ENCODE measurements around the gene AP1M1.

Gene AP1M1

DNA sequence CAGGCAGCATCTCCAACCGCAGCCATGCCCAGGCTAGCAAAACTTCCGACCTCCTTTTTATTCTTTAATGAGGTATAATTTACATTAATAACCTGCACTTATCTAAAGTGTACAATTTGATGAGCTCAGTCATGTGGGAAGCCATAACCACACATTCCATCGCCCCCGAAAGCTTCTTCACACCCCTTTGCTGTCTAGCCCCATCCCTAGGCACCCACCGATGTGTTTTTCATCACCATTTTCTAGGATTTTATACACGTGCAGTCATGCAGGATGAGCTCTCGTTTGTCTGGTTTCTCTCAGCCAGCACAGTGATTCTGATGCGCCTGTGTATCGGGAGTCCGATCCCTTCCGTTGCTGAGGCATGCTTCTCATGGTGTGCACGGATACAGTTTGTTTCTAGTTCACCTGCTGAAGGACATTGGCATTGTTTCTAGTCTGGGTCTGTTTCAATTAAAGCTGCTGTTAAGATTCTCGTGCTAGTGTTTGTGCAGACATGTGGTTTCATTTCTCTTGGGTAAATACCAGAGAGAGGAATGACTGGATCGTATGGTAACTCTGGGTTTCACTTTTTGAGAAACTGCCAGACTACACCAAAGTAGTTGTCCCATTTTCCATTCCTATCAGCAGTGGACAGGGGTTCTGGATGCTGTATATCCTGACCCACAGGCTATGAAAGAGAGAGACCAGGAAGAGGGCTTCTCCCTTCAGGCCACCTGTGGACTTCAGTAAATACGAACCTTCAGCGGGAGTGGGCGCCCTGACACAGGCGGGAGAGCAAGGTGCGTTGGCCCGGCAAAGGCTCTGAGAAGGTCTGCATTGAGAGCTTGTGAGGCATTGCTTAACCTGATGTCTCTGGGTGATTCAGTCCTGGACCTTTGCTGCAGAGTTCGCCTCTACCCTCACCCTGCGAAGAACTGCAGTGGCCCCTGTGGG, 4.9 kb downstream of the AP1M1 start:
- no peak for TF ChIP-seq ISL1 (CRISPR knock-in tag; IDR thresholded peaks at IDR 0.05)
- no peak for TF ChIP-seq ZNF8 (CRISPR knock-in tag; IDR thresholded peaks at IDR 0.05)
- TF ChIP-seq PPARA (CRISPR knock-in tag; IDR thresholded peaks at IDR 0.05; ENCODE audit: borderline replicate concordance) = no peak
- no peak for TF ChIP-seq TCF4 (CRISPR knock-in tag; IDR thresholded peaks at IDR 0.05; ENCODE audit: borderline replicate concordance)
- TF ChIP-seq ZNF565 (CRISPR knock-in tag; conservative IDR thresholded peaks at IDR 0.05; ENCODE audit: low read depth) = no peak
- TF ChIP-seq CSRNP3 (CRISPR knock-in tag; IDR thresholded peaks at IDR 0.05) = no peak
- TF ChIP-seq POU6F1 (CRISPR knock-in tag; IDR thresholded peaks at IDR 0.05; ENCODE audit: borderline replicate concordance, low read depth) = no peak
- TF ChIP-seq TSHZ2 (CRISPR knock-in tag; IDR thresholded peaks at IDR 0.05) = no peak
- TF ChIP-seq CREB5 (CRISPR knock-in tag; IDR thresholded peaks at IDR 0.05; ENCODE audit: low read depth) = no peak
- no peak for TF ChIP-seq OSR1 (CRISPR knock-in tag; IDR thresholded peaks at IDR 0.05)
- no peak for TF ChIP-seq BACH2 (CRISPR knock-in tag; IDR thresholded peaks at IDR 0.05; ENCODE audit: borderline replicate concordance)
- TF ChIP-seq ZNF70 (CRISPR knock-in tag; IDR thresholded peaks at IDR 0.05) = no peak
- no peak for ATAC-seq

DNA sequence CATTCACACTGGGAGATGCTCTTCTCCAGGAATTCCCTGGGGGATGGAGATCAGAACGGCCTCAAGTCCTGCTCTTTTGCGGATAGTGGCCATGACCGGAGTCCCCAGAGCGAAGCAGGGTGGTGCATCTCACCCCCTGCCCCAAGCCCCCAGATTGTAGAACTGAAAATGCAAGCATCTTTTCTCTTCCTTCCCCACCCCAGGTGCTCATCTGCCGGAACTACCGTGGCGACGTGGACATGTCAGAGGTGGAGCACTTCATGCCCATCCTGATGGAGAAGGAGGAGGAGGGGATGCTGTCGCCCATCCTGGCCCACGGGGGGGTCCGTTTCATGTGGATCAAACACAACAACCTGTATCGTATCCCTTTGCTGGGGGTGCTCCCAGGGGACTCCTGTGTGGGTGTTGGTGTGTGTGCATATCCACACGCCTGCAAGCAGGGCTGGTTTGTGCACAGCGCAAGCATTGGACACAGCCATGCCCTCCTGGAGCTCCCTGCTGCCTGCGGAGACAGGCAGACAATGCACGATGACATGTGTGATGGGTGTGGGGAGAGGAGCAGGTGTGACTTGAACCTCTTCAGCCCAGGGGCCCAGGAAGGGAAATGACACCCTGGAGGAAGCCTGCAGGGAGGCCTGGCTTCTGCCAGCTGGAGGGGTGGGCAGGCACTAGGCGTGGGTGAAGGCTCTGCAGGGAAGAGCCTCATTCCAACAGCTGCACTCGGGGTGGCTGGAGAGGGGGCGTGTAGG, 5.7 kb downstream of the AP1M1 start:
- TF ChIP-seq OSR1 (CRISPR knock-in tag; IDR thresholded peaks at IDR 0.05) = no peak
- no peak for TF ChIP-seq ZNF8 (CRISPR knock-in tag; IDR thresholded peaks at IDR 0.05)
- no peak for TF ChIP-seq ISL1 (CRISPR knock-in tag; IDR thresholded peaks at IDR 0.05)
- TF ChIP-seq ZC3H10 (CRISPR knock-in tag; IDR thresholded peaks at IDR 0.05) = no peak
- TF ChIP-seq CREB5 (CRISPR knock-in tag; IDR thresholded peaks at IDR 0.05; ENCODE audit: low read depth) = no peak
- TF ChIP-seq TCF4 (CRISPR knock-in tag; IDR thresholded peaks at IDR 0.05; ENCODE audit: borderline replicate concordance) = no peak
- no peak for TF ChIP-seq BACH2 (CRISPR knock-in tag; IDR thresholded peaks at IDR 0.05; ENCODE audit: borderline replicate concordance)
- TF ChIP-seq ESRRG (CRISPR knock-in tag; IDR thresholded peaks at IDR 0.05) = no peak
- TF ChIP-seq ZFP3 (CRISPR knock-in tag; IDR thresholded peaks at IDR 0.05) = no peak
- no peak for TF ChIP-seq RARB (CRISPR knock-in tag; IDR thresholded peaks at IDR 0.05)
- no peak for TF ChIP-seq ZFP30 (CRISPR knock-in tag; IDR thresholded peaks at IDR 0.05)
- no peak for TF ChIP-seq TOX (CRISPR knock-in tag; IDR thresholded peaks at IDR 0.05; ENCODE audit: borderline replicate concordance)
- ATAC-seq = no peak

DNA sequence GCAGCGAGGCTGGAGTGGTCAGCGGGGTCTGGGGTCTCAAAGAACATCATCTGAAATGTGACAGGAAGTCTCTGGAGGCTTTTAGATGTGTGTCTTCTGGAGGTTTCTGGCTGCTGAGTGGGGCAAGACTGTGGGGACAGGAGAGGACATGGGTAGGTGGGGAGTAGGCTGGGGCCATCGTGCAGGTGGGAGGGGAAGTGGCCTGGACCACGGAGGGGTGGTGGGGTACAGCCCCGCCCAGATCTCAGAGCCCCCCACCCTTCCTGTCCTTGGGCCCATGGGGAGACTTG, 6.2 kb downstream of the AP1M1 start:
- ATAC-seq = no peak
- no peak for TF ChIP-seq PPARA (CRISPR knock-in tag; IDR thresholded peaks at IDR 0.05; ENCODE audit: borderline replicate concordance)
- TF ChIP-seq ZNF8 (CRISPR knock-in tag; IDR thresholded peaks at IDR 0.05) = no peak
- TF ChIP-seq, protein P1, sequence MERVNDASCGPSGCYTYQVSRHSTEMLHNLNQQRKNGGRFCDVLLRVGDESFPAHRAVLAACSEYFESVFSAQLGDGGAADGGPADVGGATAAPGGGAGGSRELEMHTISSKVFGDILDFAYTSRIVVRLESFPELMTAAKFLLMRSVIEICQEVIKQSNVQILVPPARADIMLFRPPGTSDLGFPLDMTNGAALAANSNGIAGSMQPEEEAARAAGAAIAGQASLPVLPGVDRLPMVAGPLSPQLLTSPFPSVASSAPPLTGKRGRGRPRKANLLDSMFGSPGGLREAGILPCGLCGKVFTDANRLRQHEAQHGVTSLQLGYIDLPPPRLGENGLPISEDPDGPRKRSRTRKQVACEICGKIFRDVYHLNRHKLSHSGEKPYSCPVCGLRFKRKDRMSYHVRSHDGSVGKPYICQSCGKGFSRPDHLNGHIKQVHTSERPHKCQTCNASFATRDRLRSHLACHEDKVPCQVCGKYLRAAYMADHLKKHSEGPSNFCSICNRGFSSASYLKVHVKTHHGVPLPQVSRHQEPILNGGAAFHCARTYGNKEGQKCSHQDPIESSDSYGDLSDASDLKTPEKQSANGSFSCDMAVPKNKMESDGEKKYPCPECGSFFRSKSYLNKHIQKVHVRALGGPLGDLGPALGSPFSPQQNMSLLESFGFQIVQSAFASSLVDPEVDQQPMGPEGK (CRISPR knock-in tag; IDR thresholded peaks at IDR 0.05; ENCODE audit: borderline replicate concordance) = no peak
- no peak for TF ChIP-seq ZFP30 (CRISPR knock-in tag; IDR thresholded peaks at IDR 0.05)
- no peak for TF ChIP-seq TOX (CRISPR knock-in tag; IDR thresholded peaks at IDR 0.05; ENCODE audit: borderline replicate concordance)
- TF ChIP-seq OSR1 (CRISPR knock-in tag; IDR thresholded peaks at IDR 0.05) = no peak
- TF ChIP-seq TCF4 (CRISPR knock-in tag; IDR thresholded peaks at IDR 0.05; ENCODE audit: borderline replicate concordance) = no peak
- no peak for TF ChIP-seq CSRNP3 (CRISPR knock-in tag; IDR thresholded peaks at IDR 0.05)
- no peak for TF ChIP-seq ZFP3 (CRISPR knock-in tag; IDR thresholded peaks at IDR 0.05)
- TF ChIP-seq ZNF70 (CRISPR knock-in tag; IDR thresholded peaks at IDR 0.05) = no peak
- TF ChIP-seq ISL1 (CRISPR knock-in tag; IDR thresholded peaks at IDR 0.05) = no peak
- no peak for TF ChIP-seq ESRRG (CRISPR knock-in tag; IDR thresholded peaks at IDR 0.05)
- TF ChIP-seq ZC3H10 (CRISPR knock-in tag; IDR thresholded peaks at IDR 0.05) = no peak
- no peak for TF ChIP-seq RARB (CRISPR knock-in tag; IDR thresholded peaks at IDR 0.05)
- no peak for TF ChIP-seq POU6F1 (CRISPR knock-in tag; IDR thresholded peaks at IDR 0.05; ENCODE audit: borderline replicate concordance, low read depth)
